ENCODE results near the gene LRRFIP1.
A peak's percentile ranks its signal among the peaks of the same experiment; 100 is the strongest.
"Not testable (repeated sequence)": the region's sequence is repeated elsewhere in the genome, so short reads cannot be mapped to it uniquely, and the experiment has no call there.

LRRFIP1 gene

DNA sequence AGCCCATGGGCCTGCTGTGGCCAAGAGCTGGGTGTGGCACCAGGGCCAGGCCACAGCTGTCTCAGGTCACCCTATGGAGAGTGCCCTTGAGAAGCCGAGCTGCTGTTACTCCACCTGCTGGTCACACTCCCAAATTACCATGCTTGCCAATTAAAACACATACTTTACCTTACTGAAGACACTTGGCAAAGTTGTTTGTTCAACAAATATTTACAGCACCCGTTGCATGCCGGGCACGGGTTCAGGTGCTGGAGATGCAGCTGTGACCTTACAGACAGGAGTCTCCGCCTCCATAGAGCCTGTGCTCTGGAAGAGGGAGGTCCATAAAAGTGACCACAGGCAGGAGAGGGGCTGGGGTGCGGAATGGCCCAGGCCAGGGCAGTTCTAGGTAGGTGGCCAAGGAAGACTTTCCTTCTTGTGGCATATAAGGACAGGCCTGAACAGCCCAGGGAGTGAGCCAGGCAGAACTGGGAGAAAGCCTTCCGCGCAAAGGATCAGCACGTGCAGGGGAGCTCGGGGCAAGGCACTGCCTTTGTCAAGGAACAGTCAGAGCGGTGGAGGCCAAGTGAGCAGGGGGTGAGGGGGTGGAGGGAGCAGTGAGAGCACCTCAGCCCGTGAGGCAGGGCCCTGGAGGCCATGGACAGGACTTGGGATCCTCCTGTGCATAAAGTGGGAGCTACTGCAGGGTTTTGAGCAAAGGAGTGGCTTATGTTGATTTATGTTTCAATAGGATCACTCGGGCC is 147.6 kb downstream of the LRRFIP1 start:
- Mint-ChIP-seq H3K4me3 (no peak overlapping the region), H3K4me1 (no peaks in the 10 kb centered on the region), H3K36me3 (ENCODE audit: low read depth) (peaks cover 61% of the 10 kb centered on the region), H3K27ac (no peak overlapping the region), H3K9me3 (peaks cover 15% of the 10 kb centered on the region), H3K27me3 (ENCODE audit: low read depth, poor library complexity) (no peaks in the 10 kb centered on the region)
- DNase-seq = peak; percentile 55
- TF ChIP-seq, protein P1, sequence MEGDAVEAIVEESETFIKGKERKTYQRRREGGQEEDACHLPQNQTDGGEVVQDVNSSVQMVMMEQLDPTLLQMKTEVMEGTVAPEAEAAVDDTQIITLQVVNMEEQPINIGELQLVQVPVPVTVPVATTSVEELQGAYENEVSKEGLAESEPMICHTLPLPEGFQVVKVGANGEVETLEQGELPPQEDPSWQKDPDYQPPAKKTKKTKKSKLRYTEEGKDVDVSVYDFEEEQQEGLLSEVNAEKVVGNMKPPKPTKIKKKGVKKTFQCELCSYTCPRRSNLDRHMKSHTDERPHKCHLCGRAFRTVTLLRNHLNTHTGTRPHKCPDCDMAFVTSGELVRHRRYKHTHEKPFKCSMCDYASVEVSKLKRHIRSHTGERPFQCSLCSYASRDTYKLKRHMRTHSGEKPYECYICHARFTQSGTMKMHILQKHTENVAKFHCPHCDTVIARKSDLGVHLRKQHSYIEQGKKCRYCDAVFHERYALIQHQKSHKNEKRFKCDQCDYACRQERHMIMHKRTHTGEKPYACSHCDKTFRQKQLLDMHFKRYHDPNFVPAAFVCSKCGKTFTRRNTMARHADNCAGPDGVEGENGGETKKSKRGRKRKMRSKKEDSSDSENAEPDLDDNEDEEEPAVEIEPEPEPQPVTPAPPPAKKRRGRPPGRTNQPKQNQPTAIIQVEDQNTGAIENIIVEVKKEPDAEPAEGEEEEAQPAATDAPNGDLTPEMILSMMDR (IDR thresholded peaks at IDR 0.05) = peak; percentile 70

DNA sequence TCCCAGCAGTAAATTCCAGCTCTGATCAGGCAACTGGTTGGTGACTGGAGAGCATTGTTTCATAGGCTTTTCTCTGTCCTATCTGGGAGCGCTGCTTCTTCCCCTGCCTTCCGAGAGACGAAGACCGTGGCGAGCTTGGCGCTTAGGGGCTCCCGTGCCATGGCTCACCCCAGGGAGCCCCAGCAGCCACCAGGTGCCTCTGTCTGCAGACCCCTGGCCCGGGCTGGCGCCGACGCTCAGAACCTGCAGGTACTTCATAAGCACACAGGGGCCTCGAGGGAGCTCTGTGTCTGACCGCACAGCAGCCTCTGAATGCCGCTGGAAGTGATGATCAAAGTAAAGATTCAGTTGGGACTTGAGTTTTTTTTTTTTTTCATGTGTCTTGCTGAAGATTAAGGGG is 152.1 kb downstream of the LRRFIP1 start:
- Mint-ChIP-seq H3K4me1 (no peaks in the 10 kb centered on the region), H3K27me3 (ENCODE audit: low read depth, poor library complexity) (no peaks in the 10 kb centered on the region)

DNA sequence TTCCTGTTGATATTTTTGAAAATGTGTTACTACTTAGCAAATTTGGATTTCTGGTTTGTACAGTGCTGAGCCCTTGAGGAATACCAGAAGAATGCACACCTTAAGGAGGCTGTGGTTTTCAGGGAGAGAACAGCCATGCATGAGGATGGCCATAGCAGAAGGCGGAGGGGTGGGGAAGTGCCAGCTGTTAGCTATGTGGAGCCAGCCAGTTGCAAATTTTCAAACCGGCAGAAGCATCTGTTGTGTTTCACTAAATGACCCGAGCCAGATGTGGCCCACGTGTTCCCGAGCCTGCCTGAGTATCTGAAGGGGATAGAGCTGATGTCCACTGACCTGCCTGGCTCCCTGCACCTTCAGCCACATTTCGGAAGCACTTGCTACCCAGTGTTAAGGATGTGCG is 154.8 kb downstream of the LRRFIP1 start:
- TF ChIP-seq, protein P1 (IDR thresholded peaks at IDR 0.05) = no peak
- Mint-ChIP-seq H3K4me3 (no peak overlapping the region), H3K9me3 (peaks cover 39% of the 10 kb centered on the region), H3K27me3 (ENCODE audit: low read depth, poor library complexity) (no peaks in the 10 kb centered on the region), H3K27ac (no peak overlapping the region), H3K36me3 (ENCODE audit: low read depth) (peaks cover 77% of the 10 kb centered on the region), H3K4me1 (no peaks in the 10 kb centered on the region)
- no peak for DNase-seq

More for the DNA sequence above, 152.1 kb downstream of the LRRFIP1 start:
- Mint-ChIP-seq H3K4me3 (no peak overlapping the region), H3K9me3 (peaks cover 21% of the 10 kb centered on the region), H3K36me3 (ENCODE audit: low read depth) (peaks cover 77% of the 10 kb centered on the region), H3K27ac (peak overlapping the region; percentile 5)
- TF ChIP-seq, protein P1 (IDR thresholded peaks at IDR 0.05) = no peak
- no peak for DNase-seq

DNA sequence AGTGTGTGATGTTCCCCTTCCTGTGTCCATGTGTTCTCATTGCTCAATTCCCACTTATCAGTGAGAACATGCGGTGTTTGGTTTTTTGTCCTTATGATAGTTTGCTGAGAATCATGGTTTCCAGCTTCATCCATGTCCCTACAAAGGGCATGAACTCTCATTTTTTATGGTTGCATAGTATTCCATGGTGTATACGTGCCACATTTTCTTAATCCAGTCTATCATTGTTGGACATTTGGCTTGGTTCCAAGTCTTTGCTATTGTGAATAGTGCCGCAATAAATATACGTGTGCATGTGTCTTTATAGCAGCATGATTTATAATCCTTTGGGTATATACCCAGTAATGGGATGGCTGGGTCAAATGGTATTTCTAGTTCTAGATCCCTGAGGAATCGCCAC is 156.3 kb downstream of the LRRFIP1 start:
- H3K4me3 Mint-ChIP-seq; DNase-seq; H3K27me3 Mint-ChIP-seq (ENCODE audit: low read depth, poor library complexity); H3K27ac Mint-ChIP-seq; H3K4me1 Mint-ChIP-seq: not testable (repeated sequence)
- Mint-ChIP-seq H3K36me3 (ENCODE audit: low read depth) (peaks cover 69% of the 10 kb centered on the region), H3K9me3 (peaks cover 39% of the 10 kb centered on the region)

DNA sequence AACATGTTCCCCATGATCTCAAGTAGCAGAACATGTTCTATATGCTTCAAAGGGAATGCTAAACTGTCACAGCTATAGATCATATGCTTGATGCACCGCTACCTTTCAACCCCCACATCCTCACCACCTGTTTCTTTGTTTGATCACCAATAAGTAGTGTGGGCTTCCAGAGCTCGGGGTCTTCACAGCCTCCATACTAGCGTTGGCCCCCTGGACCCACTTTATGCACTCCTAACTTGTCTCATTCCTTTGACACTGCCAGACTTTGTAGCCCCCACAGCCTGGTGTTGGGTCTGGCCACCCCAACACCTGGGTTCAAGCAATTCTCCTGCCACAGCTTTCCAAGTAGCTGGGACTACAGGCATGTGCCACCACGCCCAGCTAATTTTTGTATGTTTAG is 159.5 kb downstream of the LRRFIP1 start:
- Mint-ChIP-seq H3K36me3 (ENCODE audit: low read depth) (peaks cover 43% of the 10 kb centered on the region), H3K27ac (no peak overlapping the region), H3K4me3 (no peak overlapping the region), H3K4me1 (no peaks in the 10 kb centered on the region), H3K9me3 (peaks cover 39% of the 10 kb centered on the region), H3K27me3 (ENCODE audit: low read depth, poor library complexity) (peaks cover 7% of the 10 kb centered on the region)
- TF ChIP-seq, protein P1 (IDR thresholded peaks at IDR 0.05) = no peak
- no peak for DNase-seq

DNA sequence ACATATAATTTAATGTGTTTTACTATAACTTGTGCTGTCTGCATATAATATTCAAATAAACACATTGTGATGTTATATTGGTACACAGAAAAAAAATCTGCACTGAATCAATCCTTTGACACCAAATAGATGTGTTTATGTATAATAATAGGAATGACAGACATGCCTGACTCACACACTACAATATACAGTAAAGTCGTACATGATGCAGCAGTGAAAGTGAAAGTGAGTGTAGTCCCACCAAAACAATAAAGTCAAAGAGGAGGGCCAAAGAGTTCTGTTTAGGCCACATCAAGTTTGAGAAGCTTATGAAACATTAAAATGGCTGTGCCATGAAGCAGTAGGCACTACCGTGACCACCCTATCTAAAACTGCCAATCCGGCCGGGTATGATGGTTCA is 163.0 kb downstream of the LRRFIP1 start:
- Mint-ChIP-seq H3K27ac (no peak overlapping the region), H3K36me3 (ENCODE audit: low read depth) (peaks cover 24% of the 10 kb centered on the region), H3K4me1 (no peaks in the 10 kb centered on the region), H3K27me3 (ENCODE audit: low read depth, poor library complexity) (peaks cover 7% of the 10 kb centered on the region), H3K9me3 (peaks cover 28% of the 10 kb centered on the region), H3K4me3 (no peak overlapping the region)
- TF ChIP-seq, protein P1 (IDR thresholded peaks at IDR 0.05) = no peak
- DNase-seq = no peak

Measured in nephron progenitor cell (in vitro differentiated cells).